Suprapubic skin (tissue), 3 donors: ENCODE measurements around the gene PYGB.

ENCODE experiments used
- CTCF ChIP-seq, 2 donors: fragments of 200-600 bp in 1 of 2; fragments of 450-650 bp in 1 of 2; sonication (generic) in 1 of 2; IDR thresholded peaks; one replicate each; pipeline ENCODE4 v1.5.1; 2016 to 2019; ENCODE audit warnings: antibody characterized with exemption in 2 of 2, mild to moderate bottlenecking in 1 of 2, moderate library complexity in 1 of 2
- POLR2A ChIP-seq, 2 donors: fragments of 450-650 bp; IDR thresholded peaks; one replicate each; pipeline ENCODE4 v1.6.1; 2017; ENCODE audit warnings: antibody characterized with exemption in 2 of 2, mild to moderate bottlenecking in 2 of 2, moderate library complexity in 2 of 2

- TF ChIP-seq CTCF (IDR thresholded peaks at IDR 0.05) (no peak), POLR2A (IDR thresholded peaks at IDR 0.05) (no peak)
Observed at GRCh38 chr20:25344634-25345033, 96.7 kb downstream of the PYGB start.
